Uterus (tissue), 2 donors: ENCODE data around the gene METAP1.

Source experiments
- CTCF ChIP-seq, 4 experiments: fragments of 200-600 bp in 2 of 4; fragments of 450-650 bp in 2 of 4; sonication (generic) in 2 of 4; IDR thresholded peaks; one replicate each; pipeline ENCODE4 v1.5.1; 2016 to 2019; ENCODE audit warnings: antibody characterized with exemption in 4 of 4, mild to moderate bottlenecking in 2 of 4, moderate library complexity in 1 of 4
- POLR2A ChIP-seq, 2 donors: fragments of 450-650 bp; IDR thresholded peaks; one replicate each; pipeline ENCODE4 v1.6.1; 2016; ENCODE audit warnings: antibody characterized with exemption in 2 of 2, mild to moderate bottlenecking in 1 of 2, moderate library complexity in 1 of 2

- TF ChIP-seq CTCF (IDR thresholded peaks at IDR 0.05), result no peak
- TF ChIP-seq POLR2A (IDR thresholded peaks at IDR 0.05), result no peak
These were observed 43.8 kb upstream of the METAP1 start for GRCh38 chr4:98951710-98952109.
